Adipocyte (in vitro differentiated cells): ENCODE measurements around the gene ZNF214.

ENCODE experiments used
- DNase-seq: peaks from one replicate; pipeline ENCODE4 v3.0.0-alpha.2; 2015; ENCODE audit warnings: low read depth
- H3K27me3 ChIP-seq: replicated peaks from 2 replicates; pipeline ENCODE4 v1.7.0; 2013; ENCODE audit warnings: mild to moderate bottlenecking, low read length, moderate library complexity; ENCODE audit not compliant: control insufficient read depth, insufficient read depth
- H3K36me3 ChIP-seq: 2 replicates; pipeline ENCODE4 v1.7.0; 2013; ENCODE audit warnings: low read length, mild to moderate bottlenecking, moderate library complexity; ENCODE audit not compliant: control insufficient read depth, insufficient read depth, severe bottlenecking
- H3K4me1 ChIP-seq: 2 replicates; pipeline ENCODE4 v1.7.0; 2013; ENCODE audit warnings: mild to moderate bottlenecking, low read length, moderate library complexity; ENCODE audit not compliant: control insufficient read depth, insufficient read depth
- H3K4me3 ChIP-seq: 2 replicates; pipeline ENCODE4 v1.7.0; 2013; ENCODE audit warnings: mild to moderate bottlenecking, low read length, moderate library complexity
- H3K9ac ChIP-seq: 2 replicates; pipeline ENCODE4 v1.7.0; 2013; ENCODE audit warnings: mild to moderate bottlenecking, low read length, moderate library complexity
- H3K9me3 ChIP-seq: 2 replicates; pipeline ENCODE4 v1.7.0; 2013; ENCODE audit warnings: mild to moderate bottlenecking, low read length, moderate library complexity; ENCODE audit not compliant: control insufficient read depth

ZNF214 gene

DNA sequence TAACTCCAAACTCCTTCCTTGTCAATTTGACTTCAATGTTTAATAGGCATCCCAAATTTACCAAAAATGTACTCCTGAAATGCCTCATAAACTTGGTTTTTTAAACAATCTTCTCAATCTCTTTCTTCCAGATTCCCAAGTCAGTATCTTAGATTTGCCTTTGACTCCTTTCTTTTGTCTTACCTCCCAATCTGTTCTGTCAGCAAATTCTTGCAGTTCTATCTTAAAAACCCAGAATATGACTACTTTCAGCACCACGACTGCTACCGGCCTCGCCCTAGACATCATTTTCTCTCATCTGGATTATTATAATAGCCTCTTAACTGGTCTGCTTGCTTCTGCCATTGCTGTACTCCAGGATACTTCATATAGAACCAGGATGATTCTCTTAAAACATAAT lies 8.0 kb upstream of the ZNF214 start:
- Histone ChIP-seq H3K36me3 (no peaks in the 10 kb centered on the region), H3K27me3 (peaks cover 12% of the 10 kb centered on the region), H3K4me3 (no peak overlapping the region), H3K9ac (no peak overlapping the region), H3K9me3 (no peaks in the 10 kb centered on the region), H3K4me1 (no peaks in the 10 kb centered on the region)
- no peak for DNase-seq

GRCh38 chr11:7021318-7021717 lies 1.2 kb upstream of the ZNF214 start:
- Histone ChIP-seq H3K9me3 (no peaks in the 10 kb centered on the region), H3K36me3 (no peaks in the 10 kb centered on the region), H3K9ac (no peak overlapping the region), H3K4me3 (no peak overlapping the region), H3K4me1 (peaks cover 7% of the 10 kb centered on the region), H3K27me3 (no peaks in the 10 kb centered on the region)
- no peak for DNase-seq

DNA sequence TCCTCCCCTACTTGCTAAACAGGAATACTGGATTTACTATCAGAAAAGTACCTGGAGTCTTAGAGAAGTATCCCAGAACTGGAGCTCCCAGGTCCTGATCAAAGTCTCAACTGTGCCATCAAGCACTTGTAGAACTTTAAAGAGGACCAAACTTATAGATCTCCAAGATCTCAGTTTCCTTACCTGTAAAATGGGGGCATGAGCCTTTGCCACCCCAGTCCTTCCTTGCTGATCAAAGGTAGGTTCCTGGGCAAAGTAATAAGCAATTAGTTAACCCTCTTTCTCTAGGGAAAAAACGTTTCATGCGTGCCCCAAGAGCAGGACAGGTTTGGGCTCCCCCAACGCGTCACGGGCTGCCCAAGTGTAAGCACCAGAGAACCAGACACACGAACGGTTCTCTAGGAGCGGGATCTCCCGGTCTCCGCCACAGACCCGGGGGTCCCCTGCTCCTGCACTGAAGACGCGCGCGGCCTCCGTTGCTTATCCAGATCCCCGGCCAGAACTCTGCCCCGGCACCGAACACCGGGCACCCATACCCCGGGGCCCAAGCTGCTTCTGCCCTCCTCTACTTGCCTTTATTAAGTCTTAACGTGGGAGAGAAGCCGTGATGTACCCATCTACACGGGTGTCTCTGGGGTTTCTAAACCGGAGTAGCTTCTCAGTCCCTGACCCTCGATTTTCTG lies 505 bp downstream of the ZNF214 start:
- Histone ChIP-seq H3K9ac (peak overlapping the region; percentile 89), H3K27me3 (no peaks in the 10 kb centered on the region), H3K9me3 (no peaks in the 10 kb centered on the region), H3K4me1 (peaks cover 7% of the 10 kb centered on the region), H3K36me3 (no peaks in the 10 kb centered on the region), H3K4me3 (peak overlapping the region; percentile 91)
- peak; percentile 59 for DNase-seq

- Histone ChIP-seq H3K9me3 (no peaks in the 10 kb centered on the region), H3K27me3 (no peaks in the 10 kb centered on the region), H3K9ac (no peak overlapping the region), H3K36me3 (no peaks in the 10 kb centered on the region), H3K4me1 (peaks cover 6% of the 10 kb centered on the region), H3K4me3 (no peak overlapping the region)
- DNase-seq = no peak
These were observed 4.1 kb downstream of the ZNF214 start for GRCh38 chr11:7016011-7016410.

- Histone ChIP-seq H3K27me3 (no peaks in the 10 kb centered on the region), H3K4me3 (no peak overlapping the region), H3K36me3 (no peaks in the 10 kb centered on the region), H3K9ac (no peak overlapping the region), H3K9me3 (no peaks in the 10 kb centered on the region), H3K4me1 (no peaks in the 10 kb centered on the region)
- no peak for DNase-seq
These were observed 6.0 kb downstream of the ZNF214 start for GRCh38 chr11:7014118-7014517.

GRCh38 chr11:7004482-7004881 lies 15.7 kb downstream of the ZNF214 start:
- no peaks in the 10 kb centered on the region for H3K27me3 ChIP-seq
- no peaks in the 10 kb centered on the region for H3K4me1 ChIP-seq
- H3K9ac ChIP-seq = no peak overlapping the region
- peaks cover 12% of the 10 kb centered on the region for H3K36me3 ChIP-seq
- no peak overlapping the region for H3K4me3 ChIP-seq
- no peaks in the 10 kb centered on the region for H3K9me3 ChIP-seq
- DNase-seq = no peak

DNA sequence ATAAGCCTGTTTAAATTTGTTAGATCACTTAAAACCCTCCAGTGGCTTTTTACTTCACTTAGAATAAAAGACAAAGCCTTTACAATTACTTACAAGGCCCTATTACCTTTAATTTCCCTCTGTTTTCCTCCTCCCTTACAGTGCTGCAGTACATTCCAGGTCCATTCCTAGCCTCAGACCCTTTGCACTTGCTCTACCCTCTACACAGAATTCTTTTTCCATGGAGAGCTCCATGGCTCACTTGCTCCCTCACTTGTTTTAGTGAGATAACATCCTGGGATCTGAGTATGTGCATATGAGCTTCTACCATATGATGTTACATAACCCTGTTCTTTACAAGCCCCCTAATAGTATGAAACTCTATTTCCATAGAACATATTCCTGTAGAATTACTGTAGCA lies 24.4 kb downstream of the ZNF214 start:
- no peaks in the 10 kb centered on the region for H3K9me3 ChIP-seq
- no peaks in the 10 kb centered on the region for H3K27me3 ChIP-seq
- H3K4me1 ChIP-seq = peaks cover 10% of the 10 kb centered on the region
- H3K4me3 ChIP-seq = no peak overlapping the region
- peaks cover 9% of the 10 kb centered on the region for H3K36me3 ChIP-seq
- no peak for DNase-seq
- H3K9ac ChIP-seq = no peak overlapping the region

- Histone ChIP-seq H3K4me3 (peak overlapping the region; percentile 42), H3K36me3 (no peaks in the 10 kb centered on the region), H3K27me3 (no peaks in the 10 kb centered on the region), H3K9me3 (no peaks in the 10 kb centered on the region), H3K4me1 (peaks cover 10% of the 10 kb centered on the region), H3K9ac (no peak overlapping the region)
- DNase-seq = peak; percentile 84
These were observed 27.4 kb downstream of the ZNF214 start for GRCh38 chr11:6992457-6993417.

- Histone ChIP-seq H3K4me3 (peak overlapping the region; percentile 42), H3K27me3 (no peaks in the 10 kb centered on the region), H3K9ac (no peak overlapping the region), H3K36me3 (no peaks in the 10 kb centered on the region), H3K4me1 (peaks cover 10% of the 10 kb centered on the region), H3K9me3 (no peaks in the 10 kb centered on the region)
- DNase-seq = peak; percentile 61
These were observed 28.1 kb downstream of the ZNF214 start for GRCh38 chr11:6992026-6992425.

- no peak for DNase-seq
- H3K36me3 ChIP-seq = no peaks in the 10 kb centered on the region
- peaks cover 10% of the 10 kb centered on the region for H3K4me1 ChIP-seq
- no peaks in the 10 kb centered on the region for H3K27me3 ChIP-seq
- no peak overlapping the region for H3K4me3 ChIP-seq
- H3K9me3 ChIP-seq = no peaks in the 10 kb centered on the region
- H3K9ac ChIP-seq = no peak overlapping the region
These were observed 28.9 kb downstream of the ZNF214 start for GRCh38 chr11:6991227-6991626.

- Histone ChIP-seq H3K4me1 (peaks cover 10% of the 10 kb centered on the region), H3K9ac (no peak overlapping the region)
These were observed 31.6 kb downstream of the ZNF214 start for GRCh38 chr11:6988506-6988905.

More at GRCh38 chr11:6988506-6988905, 31.6 kb downstream of the ZNF214 start:
- Histone ChIP-seq H3K27me3 (no peaks in the 10 kb centered on the region), H3K9me3 (no peaks in the 10 kb centered on the region), H3K4me3 (no peak overlapping the region), H3K36me3 (no peaks in the 10 kb centered on the region)
- DNase-seq = peak; percentile 39
